ENCODE results near the gene RPS6KA2.

DNA sequence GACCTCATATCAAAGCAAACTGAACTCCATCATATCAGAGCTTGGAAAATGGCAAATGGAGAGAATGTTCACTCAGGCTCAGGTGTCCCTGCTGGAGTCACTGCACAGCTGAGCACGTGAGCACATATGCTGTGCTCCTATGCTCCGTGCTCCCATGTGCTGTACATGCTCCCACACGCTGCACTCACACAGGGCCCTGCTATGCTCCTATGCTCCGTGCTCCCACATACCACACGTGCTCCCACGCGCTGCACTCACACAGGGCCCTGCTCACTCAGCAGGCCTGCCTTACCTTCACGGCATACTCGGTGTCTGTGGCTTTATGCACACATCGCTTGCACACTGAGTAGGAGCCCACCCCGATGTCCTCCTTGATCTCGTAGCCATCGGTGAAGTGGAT lies 178.6 kb downstream of the RPS6KA2 start:
- TF ChIP-seq, protein P1, sequence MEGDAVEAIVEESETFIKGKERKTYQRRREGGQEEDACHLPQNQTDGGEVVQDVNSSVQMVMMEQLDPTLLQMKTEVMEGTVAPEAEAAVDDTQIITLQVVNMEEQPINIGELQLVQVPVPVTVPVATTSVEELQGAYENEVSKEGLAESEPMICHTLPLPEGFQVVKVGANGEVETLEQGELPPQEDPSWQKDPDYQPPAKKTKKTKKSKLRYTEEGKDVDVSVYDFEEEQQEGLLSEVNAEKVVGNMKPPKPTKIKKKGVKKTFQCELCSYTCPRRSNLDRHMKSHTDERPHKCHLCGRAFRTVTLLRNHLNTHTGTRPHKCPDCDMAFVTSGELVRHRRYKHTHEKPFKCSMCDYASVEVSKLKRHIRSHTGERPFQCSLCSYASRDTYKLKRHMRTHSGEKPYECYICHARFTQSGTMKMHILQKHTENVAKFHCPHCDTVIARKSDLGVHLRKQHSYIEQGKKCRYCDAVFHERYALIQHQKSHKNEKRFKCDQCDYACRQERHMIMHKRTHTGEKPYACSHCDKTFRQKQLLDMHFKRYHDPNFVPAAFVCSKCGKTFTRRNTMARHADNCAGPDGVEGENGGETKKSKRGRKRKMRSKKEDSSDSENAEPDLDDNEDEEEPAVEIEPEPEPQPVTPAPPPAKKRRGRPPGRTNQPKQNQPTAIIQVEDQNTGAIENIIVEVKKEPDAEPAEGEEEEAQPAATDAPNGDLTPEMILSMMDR (IDR thresholded peaks at IDR 0.05): no peak
- no peak for TF ChIP-seq ZFX (IDR thresholded peaks at IDR 0.05; ENCODE audit: borderline replicate concordance)

Data from 22Rv1 (cell line).